Liver (tissue), 3 donors: ENCODE measurements around the gene ZDHHC14.

Experiments used
- CTCF ChIP-seq: fragments of 150-350 bp; IDR thresholded peaks from 2 replicates; pipeline ENCODE4 v1.5.1; 2017; ENCODE audit warnings: improper control_type of control experiment, low read depth, low read length; ENCODE audit not compliant: missing input control
- EGR1 ChIP-seq, 2 donors: IDR thresholded peaks; 2 replicates each; pipeline ENCODE4 v1.6.1; 2016 to 2018; ENCODE audit warnings: antibody characterized with exemption in 2 of 2, low read depth in 2 of 2
- JUND ChIP-seq, 2 donors: IDR thresholded peaks; 2 replicates each; pipeline ENCODE4 v1.6.1; 2016; ENCODE audit warnings: antibody characterized with exemption in 2 of 2
- TAF1 ChIP-seq: conservative IDR thresholded peaks from 2 replicates; pipeline ENCODE4 v1.6.1; 2016; ENCODE audit warnings: antibody characterized with exemption, mild to moderate bottlenecking
- YY1 ChIP-seq: IDR thresholded peaks from 2 replicates; pipeline ENCODE4 v1.6.1; 2016; ENCODE audit warnings: antibody characterized with exemption, mild to moderate bottlenecking
- donor health status: healthy.
- donor health status: healthy.

GRCh38 chr6:157521362-157522335 is 140.7 kb downstream of the ZDHHC14 start:
- TF ChIP-seq CTCF (no peak), EGR1 (IDR thresholded peaks at IDR 0.05; ENCODE audit: low read depth in 2 of 2) (no peak), JUND (IDR thresholded peaks at IDR 0.05) (no peak), TAF1 (no peak), YY1 (no peak)
